ENCODE results near the gene TIMM10. TPM values are rescaled to one million over a fixed set of nuclear protein-coding genes. Genes with fewer than 3 reads are reported as not detected.

TIMM10 gene
- total and polyA plus RNA-seq, 12 donors, result 23.9 to 89.0 (median 53.7) TPM

- 20 to 24% (median 22%) methylated on average over 35 to 44 of the region's 44 CpGs for WGBS, 4 donors
- H3K27me3 ChIP-seq, result no peaks in the 10 kb centered on the region
- intact Hi-C loops (cut with DNase I), result loop anchor here in 1 of 2 donors (10.0 kb wide), 1 partner anchor 137 kb away; no protein-coding TSS in a partner anchor
- H3K4me1 ChIP-seq (replicated peaks in 1 of 2), result peaks cover 7 to 12% of the 10 kb centered on the region in 2 donors
- no peaks in the 10 kb centered on the region for H3K9me3 ChIP-seq (replicated peaks in 1 of 3)
- no peak for DNase-seq
- H3K36me3 ChIP-seq (replicated peaks in 1 of 2), result no peaks in the 10 kb centered on the region
- no peak overlapping the region for H3K4me3 ChIP-seq
- H3K27ac ChIP-seq, result no peak overlapping the region
- TF ChIP-seq POLR2A (IDR thresholded peaks at IDR 0.05), result no peak
- TF ChIP-seq CTCF (IDR thresholded peaks at IDR 0.05), result no peak
Observed at GRCh38 chr11:57481915-57482781, 48.4 kb downstream of the TIMM10 start.

GRCh38 chr11:57481315-57481714, 49.2 kb downstream of the TIMM10 start:
- Histone ChIP-seq H3K27me3 (no peaks in the 10 kb centered on the region), H3K4me3 (no peak overlapping the region), H3K4me1 (replicated peaks in 1 of 2) (peaks cover 12 to 18% of the 10 kb centered on the region in 2 donors), H3K36me3 (replicated peaks in 1 of 2) (no peaks in the 10 kb centered on the region), H3K9me3 (replicated peaks in 1 of 3) (no peaks in the 10 kb centered on the region), H3K27ac (no peak overlapping the region)
- WGBS, 4 donors, result 40 to 82% (median 71%) methylated on average over 1 to 2 of the region's 2 CpGs
- DNase-seq, result no peak
- intact Hi-C loops (cut with DNase I), result loop anchor here in 1 of 2 donors (10.0 kb wide), 1 partner anchor 137 kb away; no protein-coding TSS in a partner anchor
- TF ChIP-seq CTCF (IDR thresholded peaks at IDR 0.05) (no peak), POLR2A (IDR thresholded peaks at IDR 0.05) (no peak)

- H3K36me3 ChIP-seq (replicated peaks in 1 of 2), result no peaks in the 10 kb centered on the region
- TF ChIP-seq CTCF (IDR thresholded peaks at IDR 0.05) (peak; percentile 49 to 72 (median 56)), POLR2A (IDR thresholded peaks at IDR 0.05) (no peak)
- peak; percentile 54 to 78 (median 66) for DNase-seq
- H3K4me3 ChIP-seq, result no peak overlapping the region
- no peak overlapping the region for H3K27ac ChIP-seq
- peaks cover 18 to 26% of the 10 kb centered on the region in 2 donors for H3K4me1 ChIP-seq (replicated peaks in 1 of 2)
- intact Hi-C loops (cut with DNase I), result loop anchor here in 1 of 2 donors (10.0 kb wide), 1 partner anchor 136 kb away; no protein-coding TSS in a partner anchor
- no peaks in the 10 kb centered on the region for H3K27me3 ChIP-seq
- H3K9me3 ChIP-seq (replicated peaks in 1 of 3), result no peaks in the 10 kb centered on the region
- WGBS, 4 donors, result 23 to 30% (median 28%) methylated on average over 2 to 9 of the region's 9 CpGs
Observed at GRCh38 chr11:57480409-57481137, 50.0 kb downstream of the TIMM10 start.

- H3K27ac ChIP-seq, result no peak overlapping the region
- TF ChIP-seq POLR2A (IDR thresholded peaks at IDR 0.05) (no peak), CTCF (IDR thresholded peaks at IDR 0.05) (no peak)
- H3K27me3 ChIP-seq, result no peaks in the 10 kb centered on the region
- intact Hi-C loops (cut with DNase I), result loop anchor here (10.0 kb wide), 1 partner anchor 135 kb away; no protein-coding TSS in a partner anchor
- no peaks in the 10 kb centered on the region for H3K36me3 ChIP-seq (replicated peaks in 1 of 2)
- no peak for DNase-seq
- peaks cover 18 to 32% of the 10 kb centered on the region in 2 donors for H3K4me1 ChIP-seq (replicated peaks in 1 of 2)
- no peak overlapping the region for H3K4me3 ChIP-seq
- no peaks in the 10 kb centered on the region for H3K9me3 ChIP-seq (replicated peaks in 1 of 3)
- WGBS, 4 donors, result 16 to 40% (median 36%) methylated on average over 4 of the region's 4 CpGs
Observed at GRCh38 chr11:57479911-57480310, 50.6 kb downstream of the TIMM10 start.
